AG04450 (cell line): ENCODE results near the gene MTMR10. TPM values are rescaled to one million over a fixed set of nuclear protein-coding genes. Genes with fewer than 3 reads are reported as not detected.

Source experiments
- CTCF ChIA-PET: fragments of 300-600, 350-600 bp; formaldehyde crosslinking; extraction: SDS; loops from one replicate; lab custom pipeline; 2022; ENCODE audit warnings: antibody characterized with exemption, inconsistent platforms; lab: Charles Lee
- POLR2A ChIA-PET: fragments of 350-600 bp; formaldehyde crosslinking; extraction: SDS; loops from one replicate; lab custom pipeline; 2021; ENCODE audit warnings: antibody characterized with exemption, inconsistent platforms; lab: Yijun Ruan, JAX
- DNase-seq: peaks from one replicate; pipeline ENCODE4 v3.0.0-alpha.2; 2011; ENCODE audit warnings: low read depth, low spot score
- H3K27ac ChIP-seq: one replicate; pipeline ENCODE4 v1.5.1; 2012; ENCODE audit warnings: low read depth, low read length, control low read depth
- H3K27me3 ChIP-seq: one replicate; pipeline ENCODE4 v1.6.0; 2012; ENCODE audit warnings: low read length; ENCODE audit not compliant: control insufficient read depth, insufficient read depth
- H3K4me3 ChIP-seq: 2 replicates; pipeline ENCODE4 v1.5.1; 2011; ENCODE audit warnings: mild to moderate bottlenecking, low read depth, low read length, control low read depth
- H3K9me3 ChIP-seq: 2 replicates; pipeline ENCODE4 v1.5.1; 2012; ENCODE audit warnings: low read length; ENCODE audit not compliant: control insufficient read depth, insufficient read depth
- polyA plus RNA-seq: library from polyadenylated mRNA; depleted of rRNA; stranded (reverse); fragments of >200 nt; gene quantifications from 2 replicates; pipeline ENCODE4 v1.2.3, GENCODE V29; 2011
- TF ChIP-seq, protein P1 (sequence below): IDR thresholded peaks from 2 replicates; pipeline ENCODE4 v1.5.1; 2011; ENCODE audit warnings: low read depth, low read length, control low read depth, inconsistent platforms

MTMR10 gene
- polyA plus RNA-seq, 1 experiment = 17.7 TPM

- CTCF ChIA-PET = interaction anchor here (0.7 to 1.0 kb wide), 2 partner anchors 156 kb away, joined by 3 read pairs; no protein-coding TSS in a partner anchor
Observed at GRCh38 chr15:30973379-30973778, 18.0 kb downstream of the MTMR10 start.

GRCh38 chr15:30969724-30970123, 21.7 kb downstream of the MTMR10 start:
- CTCF ChIA-PET = interaction anchor here (3.4 kb wide), 1 partner anchor 159 kb away, joined by 18 read pairs; no protein-coding TSS in a partner anchor
- no peak for DNase-seq

More at GRCh38 chr15:30973379-30973778, 18.0 kb downstream of the MTMR10 start:
- Histone ChIP-seq H3K9me3 (no peaks in the 10 kb centered on the region), H3K27ac (no peak overlapping the region), H3K27me3 (no peaks in the 10 kb centered on the region), H3K4me3 (no peak overlapping the region)
- no peak for DNase-seq
- POLR2A ChIA-PET = no interaction called here
- TF ChIP-seq, protein P1, sequence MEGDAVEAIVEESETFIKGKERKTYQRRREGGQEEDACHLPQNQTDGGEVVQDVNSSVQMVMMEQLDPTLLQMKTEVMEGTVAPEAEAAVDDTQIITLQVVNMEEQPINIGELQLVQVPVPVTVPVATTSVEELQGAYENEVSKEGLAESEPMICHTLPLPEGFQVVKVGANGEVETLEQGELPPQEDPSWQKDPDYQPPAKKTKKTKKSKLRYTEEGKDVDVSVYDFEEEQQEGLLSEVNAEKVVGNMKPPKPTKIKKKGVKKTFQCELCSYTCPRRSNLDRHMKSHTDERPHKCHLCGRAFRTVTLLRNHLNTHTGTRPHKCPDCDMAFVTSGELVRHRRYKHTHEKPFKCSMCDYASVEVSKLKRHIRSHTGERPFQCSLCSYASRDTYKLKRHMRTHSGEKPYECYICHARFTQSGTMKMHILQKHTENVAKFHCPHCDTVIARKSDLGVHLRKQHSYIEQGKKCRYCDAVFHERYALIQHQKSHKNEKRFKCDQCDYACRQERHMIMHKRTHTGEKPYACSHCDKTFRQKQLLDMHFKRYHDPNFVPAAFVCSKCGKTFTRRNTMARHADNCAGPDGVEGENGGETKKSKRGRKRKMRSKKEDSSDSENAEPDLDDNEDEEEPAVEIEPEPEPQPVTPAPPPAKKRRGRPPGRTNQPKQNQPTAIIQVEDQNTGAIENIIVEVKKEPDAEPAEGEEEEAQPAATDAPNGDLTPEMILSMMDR = no peak

GRCh38 chr15:30963681-30964080, 27.7 kb downstream of the MTMR10 start:
- ChIA-PET POLR2A (no interaction called here), CTCF (interaction anchor here (0.9 kb wide), 1 partner anchor 165 kb away, joined by 4 read pairs; no protein-coding TSS in a partner anchor)
- H3K9me3 ChIP-seq = no peaks in the 10 kb centered on the region
- H3K27me3 ChIP-seq = no peaks in the 10 kb centered on the region
- DNase-seq = no peak
- no peak overlapping the region for H3K27ac ChIP-seq
- TF ChIP-seq, protein P1 = no peak
- H3K4me3 ChIP-seq = no peak overlapping the region

More at GRCh38 chr15:30969724-30970123, 21.7 kb downstream of the MTMR10 start:
- POLR2A ChIA-PET = interaction anchor here (1.3 kb wide), 1 partner anchor 21 kb away, joined by 3 read pairs; the partner anchor contains the start of gene MTMR10
- TF ChIP-seq, protein P1 = no peak
- H3K27me3 ChIP-seq = no peaks in the 10 kb centered on the region
- H3K9me3 ChIP-seq = no peaks in the 10 kb centered on the region
- H3K4me3 ChIP-seq = no peak overlapping the region
- H3K27ac ChIP-seq = no peak overlapping the region

- TF ChIP-seq, protein P1 = no peak
- DNase-seq = no peak
Observed at GRCh38 chr15:30962659-30963058, 28.8 kb downstream of the MTMR10 start.

DNA sequence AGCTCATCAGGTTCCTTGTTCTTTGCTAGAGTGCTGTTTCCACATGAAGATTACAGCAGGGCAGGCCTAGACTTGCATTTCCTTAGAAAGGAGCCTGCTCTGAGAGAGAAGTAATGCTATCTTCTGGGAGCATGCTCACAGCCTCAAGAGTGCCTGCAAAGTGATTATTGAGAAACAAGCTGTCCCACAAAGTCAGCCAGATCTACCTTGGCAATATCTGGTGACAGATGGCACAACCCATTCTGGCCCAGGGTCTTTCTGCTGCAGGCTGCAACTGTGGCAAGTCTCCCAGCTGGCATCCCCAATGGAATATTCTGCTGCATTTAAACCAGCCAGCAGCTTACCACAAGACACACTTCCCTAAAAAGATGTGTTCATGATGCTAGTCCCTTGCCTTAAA, 29.3 kb downstream of the MTMR10 start:
- POLR2A ChIA-PET = no interaction called here
- H3K27ac ChIP-seq = no peak overlapping the region
- TF ChIP-seq, protein P1 = no peak

More at GRCh38 chr15:30962659-30963058, 28.8 kb downstream of the MTMR10 start:
- no peaks in the 10 kb centered on the region for H3K9me3 ChIP-seq
- no peak overlapping the region for H3K4me3 ChIP-seq
- no peak overlapping the region for H3K27ac ChIP-seq
- CTCF ChIA-PET = no interaction called here
- H3K27me3 ChIP-seq = no peaks in the 10 kb centered on the region
- POLR2A ChIA-PET = no interaction called here

More for the DNA sequence above, 29.3 kb downstream of the MTMR10 start:
- CTCF ChIA-PET = no interaction called here
- DNase-seq = no peak
- Histone ChIP-seq H3K9me3 (no peaks in the 10 kb centered on the region), H3K27me3 (no peaks in the 10 kb centered on the region), H3K4me3 (no peak overlapping the region)
